ENCODE results near the gene NR1D1.
A peak's percentile ranks its signal among the peaks of the same experiment; 100 is the strongest.

NR1D1 gene

GRCh38 chr17:40062329-40063186, 37.8 kb downstream of the NR1D1 start, which contains the start of gene THRA:
THRA (plus strand) TSS chr17:40062965; CDS start chr17:40074489, 11,524 bp downstream.
- Histone ChIP-seq H2AFZ (ENCODE audit: low read length) (peak within 1 kb of the TSS; percentile 98), H3K27me3 (ENCODE audit: insufficient read depth, low read length, poor library complexity, severe bottlenecking) (no peaks in the 10 kb centered on the region), H3F3A (ENCODE audit: low read depth) (no peaks in the 10 kb centered on the region), H3K4me2 (ENCODE audit: low read depth, low read length, poor library complexity, severe bottlenecking) (peak within 1 kb of the TSS; percentile 92), H3K4me3 (ENCODE audit: low read length, poor library complexity, severe bottlenecking) (peak within 1 kb of the TSS; percentile 96), H3K4me1 (ENCODE audit: insufficient read depth, low read length, poor library complexity, severe bottlenecking) (peaks cover 42% of the 10 kb centered on the region), H3K9me2 (replicated peaks; ENCODE audit: low read depth, low read length) (no peaks in the 10 kb centered on the region), H4K20me1 (ENCODE audit: insufficient read depth, low read length, poor library complexity, severe bottlenecking) (no peaks in the 10 kb centered on the region), H3K36me3 (ENCODE audit: insufficient read depth, low read length) (no peaks in the 10 kb centered on the region), H3K9ac (ENCODE audit: low read depth, low read length, poor library complexity, severe bottlenecking) (peak within 1 kb of the TSS; percentile 91), H3K79me2 (ENCODE audit: insufficient read depth, low read length) (peaks cover 22% of the 10 kb centered on the region), H3K9me3 (ENCODE audit: insufficient read depth, low read depth, low read length) (no peaks in the 10 kb centered on the region)
- TF ChIP-seq CTCF (conservative IDR thresholded peaks at IDR 0.05; ENCODE audit: low read length) (no peak), EZH2phosphoT487 (IDR thresholded peaks at IDR 0.05; ENCODE audit: borderline replicate concordance) (no peak)

- H3K9ac ChIP-seq (ENCODE audit: low read depth, low read length, poor library complexity, severe bottlenecking) = no peak overlapping the region
Observed at GRCh38 chr17:40061609-40062038, 38.8 kb downstream of the NR1D1 start.

GRCh38 chr17:40060887-40061608, 39.3 kb downstream of the NR1D1 start:
- Histone ChIP-seq H3F3A (ENCODE audit: low read depth) (no peaks in the 10 kb centered on the region), H4K20me1 (ENCODE audit: insufficient read depth, low read length, poor library complexity, severe bottlenecking) (no peaks in the 10 kb centered on the region), H3K36me3 (ENCODE audit: insufficient read depth, low read length) (no peaks in the 10 kb centered on the region), H3K4me2 (ENCODE audit: low read depth, low read length, poor library complexity, severe bottlenecking) (no peak overlapping the region), H3K9me2 (replicated peaks; ENCODE audit: low read depth, low read length) (no peaks in the 10 kb centered on the region), H3K4me1 (ENCODE audit: insufficient read depth, low read length, poor library complexity, severe bottlenecking) (peaks cover 33% of the 10 kb centered on the region), H2AFZ (ENCODE audit: low read length) (no peak overlapping the region), H3K27me3 (ENCODE audit: insufficient read depth, low read length, poor library complexity, severe bottlenecking) (no peaks in the 10 kb centered on the region), H3K9ac (ENCODE audit: low read depth, low read length, poor library complexity, severe bottlenecking) (no peak overlapping the region), H3K4me3 (ENCODE audit: low read length, poor library complexity, severe bottlenecking) (no peak overlapping the region), H3K9me3 (ENCODE audit: insufficient read depth, low read depth, low read length) (no peaks in the 10 kb centered on the region), H3K79me2 (ENCODE audit: insufficient read depth, low read length) (peaks cover 22% of the 10 kb centered on the region)
- TF ChIP-seq EZH2phosphoT487 (IDR thresholded peaks at IDR 0.05; ENCODE audit: borderline replicate concordance) (no peak), CTCF (conservative IDR thresholded peaks at IDR 0.05; ENCODE audit: low read length) (no peak)

More at GRCh38 chr17:40061609-40062038, 38.8 kb downstream of the NR1D1 start:
- Histone ChIP-seq H3K36me3 (ENCODE audit: insufficient read depth, low read length) (no peaks in the 10 kb centered on the region), H4K20me1 (ENCODE audit: insufficient read depth, low read length, poor library complexity, severe bottlenecking) (no peaks in the 10 kb centered on the region), H3F3A (ENCODE audit: low read depth) (no peaks in the 10 kb centered on the region), H3K9me3 (ENCODE audit: insufficient read depth, low read depth, low read length) (no peaks in the 10 kb centered on the region), H3K79me2 (ENCODE audit: insufficient read depth, low read length) (peaks cover 22% of the 10 kb centered on the region), H3K4me2 (ENCODE audit: low read depth, low read length, poor library complexity, severe bottlenecking) (peak overlapping the region; percentile 92), H2AFZ (ENCODE audit: low read length) (no peak overlapping the region; the same call in 1 of the 2 replicates), H3K4me3 (ENCODE audit: low read length, poor library complexity, severe bottlenecking) (peak overlapping the region; percentile 74), H3K27me3 (ENCODE audit: insufficient read depth, low read length, poor library complexity, severe bottlenecking) (no peaks in the 10 kb centered on the region), H3K4me1 (ENCODE audit: insufficient read depth, low read length, poor library complexity, severe bottlenecking) (peaks cover 34% of the 10 kb centered on the region), H3K9me2 (replicated peaks; ENCODE audit: low read depth, low read length) (no peaks in the 10 kb centered on the region)
- no peak for TF ChIP-seq CTCF (conservative IDR thresholded peaks at IDR 0.05; ENCODE audit: low read length)
- no peak for TF ChIP-seq EZH2phosphoT487 (IDR thresholded peaks at IDR 0.05; ENCODE audit: borderline replicate concordance)
